NAMALWA (cell line): ENCODE data around the gene HLF.
A peak's percentile ranks its signal among the peaks of the same experiment; 100 is the strongest.

Source experiments
- DNase-seq: peaks from one replicate; pipeline ENCODE4 v3.0.0-alpha.2; 2015; ENCODE audit warnings: low spot score

HLF gene

DNA sequence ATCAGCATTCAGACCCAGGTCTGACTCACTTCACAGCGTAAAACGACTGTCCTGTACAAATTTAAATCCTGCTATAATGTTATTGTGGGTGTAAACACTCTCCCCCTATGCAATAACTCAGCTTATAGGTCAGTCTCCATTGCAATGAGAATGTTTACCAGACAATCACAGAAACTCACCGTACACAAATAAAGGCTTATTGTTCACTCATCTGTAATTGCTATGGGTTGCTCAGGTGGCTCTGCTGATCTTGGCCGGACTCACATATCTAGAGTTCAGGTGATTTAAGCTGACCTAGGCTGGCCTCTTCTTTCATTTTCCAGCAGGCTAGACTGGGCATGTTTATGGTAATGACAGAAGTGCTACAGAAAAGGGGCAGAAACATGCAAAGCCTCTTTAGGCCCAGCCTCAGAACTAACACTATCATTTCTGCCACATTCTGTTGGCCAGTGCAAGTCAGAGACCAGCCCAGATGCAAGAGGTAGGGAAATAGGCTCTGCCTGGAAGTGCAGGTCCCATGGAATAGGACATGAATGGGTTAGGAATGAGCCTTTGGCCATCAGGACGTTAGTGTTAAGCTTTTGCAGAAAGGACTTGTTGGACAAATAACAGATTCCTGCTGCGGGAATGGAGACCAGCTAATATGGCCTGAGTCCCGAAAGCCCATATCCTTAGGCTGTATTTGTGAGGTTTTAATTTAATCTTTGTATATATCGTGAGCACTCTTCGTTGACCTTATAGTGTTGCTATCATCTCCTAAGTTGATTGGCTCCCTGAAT, 44.0 kb downstream of the HLF start:
- DNase-seq, result no peak

DNA sequence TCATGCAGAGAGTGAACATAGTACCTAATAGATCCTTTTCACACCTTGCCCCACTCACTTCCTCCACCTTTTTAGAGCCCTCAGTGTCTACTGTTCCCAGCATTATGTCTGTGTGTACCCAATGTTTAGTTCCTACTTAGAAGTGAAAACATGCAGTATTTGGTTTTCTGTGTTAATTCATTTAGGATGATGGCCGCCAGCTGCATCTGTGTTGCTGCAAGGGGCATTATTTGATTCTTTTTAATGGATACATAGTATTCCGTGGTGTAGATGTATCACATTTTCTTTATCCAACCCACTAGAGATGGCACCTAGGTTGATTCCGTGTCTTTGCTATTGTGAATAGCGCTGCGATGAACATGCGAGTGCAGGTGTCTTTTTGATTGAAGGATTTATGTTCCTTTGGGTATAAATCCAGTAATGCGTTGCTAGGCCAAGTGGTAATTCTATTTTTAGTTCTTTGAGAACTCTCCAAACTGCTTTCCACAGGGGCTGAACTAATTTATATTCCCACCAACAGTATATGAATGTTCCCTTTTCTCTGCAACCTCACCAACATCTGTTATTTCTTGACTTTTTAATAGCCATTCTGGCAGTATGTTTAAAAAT, 47.1 kb downstream of the HLF start:
- no peak for DNase-seq

DNA sequence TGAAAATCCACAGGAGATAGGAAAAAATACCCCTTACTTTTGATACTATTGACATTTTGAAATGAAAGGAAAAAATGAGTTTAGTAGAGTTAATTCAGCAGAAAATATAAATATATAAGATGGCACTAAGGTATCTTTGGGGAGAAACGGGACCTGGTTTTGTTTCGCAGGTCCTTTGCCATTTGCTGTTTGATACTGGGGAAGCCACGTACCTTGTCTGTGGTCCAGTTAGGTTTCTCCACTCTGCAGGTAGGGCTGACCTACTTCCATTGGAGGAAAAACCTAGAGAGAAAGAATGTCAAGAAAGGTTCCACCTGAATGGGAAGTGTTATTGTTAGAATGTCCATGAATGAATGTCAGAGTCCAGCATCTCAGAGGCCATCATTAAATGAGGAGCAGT, 48.1 kb downstream of the HLF start:
- DNase-seq, result no peak

DNA sequence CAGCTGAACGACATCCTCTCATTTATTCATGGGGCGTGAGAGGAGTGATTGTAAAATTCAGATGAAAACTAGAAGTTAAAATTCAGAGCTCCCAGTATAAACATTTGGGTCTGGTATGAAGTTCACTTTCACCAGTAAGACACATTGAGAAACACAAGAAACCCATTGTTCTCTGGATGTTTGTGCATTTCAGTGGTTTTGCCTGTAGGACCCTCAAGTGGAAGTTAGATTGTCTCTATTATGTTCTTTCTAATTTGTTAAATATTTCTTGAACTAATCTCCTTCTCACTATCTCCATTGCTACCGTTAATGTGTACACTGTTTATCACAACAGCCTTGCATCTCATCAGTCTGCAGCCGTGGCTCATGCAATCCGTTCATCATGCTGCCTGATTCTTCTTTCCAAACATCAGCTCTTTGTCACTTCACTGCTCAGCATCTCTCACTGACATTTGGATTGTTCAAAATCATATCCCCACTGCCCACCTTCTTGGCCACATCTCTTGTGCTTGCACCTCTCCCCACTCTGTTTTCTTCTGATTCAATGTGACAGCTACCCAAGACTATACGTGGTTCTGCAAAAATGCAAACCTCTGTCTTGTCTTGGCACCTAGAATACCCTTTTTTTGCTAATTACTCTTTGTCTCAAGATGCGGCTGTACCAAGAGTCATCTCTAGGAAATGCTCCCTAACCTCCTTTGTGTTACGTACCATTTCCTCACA, 49.5 kb downstream of the HLF start:
- no peak for DNase-seq

DNA sequence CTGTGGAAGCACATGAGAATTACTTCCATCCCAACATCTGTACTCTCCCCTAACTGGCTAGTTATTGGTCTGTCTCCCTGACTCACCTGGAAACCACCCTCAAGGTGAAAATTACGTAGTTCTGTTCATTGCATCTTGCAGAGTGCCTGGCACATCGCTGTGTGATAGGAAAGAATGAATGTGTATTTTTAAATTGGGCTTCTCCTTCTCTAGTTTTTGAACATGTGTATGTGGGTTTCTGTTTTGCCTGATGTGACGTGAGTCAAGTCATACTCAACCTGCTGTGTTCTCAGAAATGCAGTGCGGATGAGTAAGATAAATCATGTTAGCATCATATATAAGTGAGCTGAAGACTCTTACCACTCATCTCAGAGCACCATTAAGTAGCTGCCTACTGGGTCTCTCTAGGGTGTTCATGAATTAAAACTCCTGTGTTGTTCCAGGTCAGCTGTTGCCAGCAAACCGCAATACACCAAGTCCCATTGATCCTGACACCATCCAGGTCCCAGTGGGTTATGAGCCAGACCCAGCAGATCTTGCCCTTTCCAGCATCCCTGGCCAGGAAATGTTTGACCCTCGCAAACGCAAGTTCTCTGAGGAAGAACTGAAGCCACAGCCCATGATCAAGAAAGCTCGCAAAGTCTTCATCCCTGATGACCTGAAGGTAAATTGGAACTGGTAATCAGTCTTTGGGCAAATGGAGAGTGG, 50.2 kb downstream of the HLF start:
- DNase-seq, result no peak

GRCh38 chr17:55316499-55316898, 51.7 kb downstream of the HLF start:
- no peak for DNase-seq

DNA sequence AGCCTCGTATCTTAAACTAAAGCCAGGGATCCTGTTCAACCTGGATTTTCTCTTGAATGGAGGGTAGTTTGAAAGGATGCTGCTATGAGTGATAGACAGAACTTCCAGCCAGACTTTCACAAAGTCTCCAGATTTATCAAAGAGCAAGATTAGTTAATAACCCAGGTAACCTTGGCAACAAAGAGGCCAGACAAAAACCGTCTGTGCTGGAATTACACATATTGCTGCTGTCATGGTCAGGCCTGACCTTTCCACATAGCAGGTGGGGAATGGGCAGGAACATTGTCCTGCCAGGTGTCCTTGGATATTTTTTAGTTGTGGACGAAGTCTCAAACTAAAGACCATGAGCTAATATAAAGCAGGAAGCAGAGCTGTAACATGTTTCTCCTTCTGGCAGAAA, 52.5 kb downstream of the HLF start:
- DNase-seq, result no peak

DNA sequence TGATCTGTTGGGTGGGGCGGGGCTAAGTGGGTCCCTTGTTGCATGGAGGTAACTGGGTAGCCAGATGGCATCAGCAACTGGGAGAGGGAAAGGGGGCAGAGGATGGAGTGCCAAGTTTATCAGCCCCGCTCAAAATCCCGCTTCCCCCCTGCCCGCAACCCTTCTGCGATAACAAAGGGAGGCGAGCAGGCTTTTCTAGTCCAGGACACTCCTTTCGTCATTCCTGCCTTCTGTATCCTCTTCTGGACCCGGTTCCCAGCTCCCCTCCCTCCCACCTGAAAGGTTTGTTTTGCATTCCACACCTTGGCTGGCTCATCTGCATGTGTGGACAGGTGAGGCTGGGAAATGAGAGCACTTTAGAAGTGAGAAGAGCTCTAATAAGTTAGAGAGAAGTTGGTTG, 53.3 kb downstream of the HLF start:
- no peak for DNase-seq

DNA sequence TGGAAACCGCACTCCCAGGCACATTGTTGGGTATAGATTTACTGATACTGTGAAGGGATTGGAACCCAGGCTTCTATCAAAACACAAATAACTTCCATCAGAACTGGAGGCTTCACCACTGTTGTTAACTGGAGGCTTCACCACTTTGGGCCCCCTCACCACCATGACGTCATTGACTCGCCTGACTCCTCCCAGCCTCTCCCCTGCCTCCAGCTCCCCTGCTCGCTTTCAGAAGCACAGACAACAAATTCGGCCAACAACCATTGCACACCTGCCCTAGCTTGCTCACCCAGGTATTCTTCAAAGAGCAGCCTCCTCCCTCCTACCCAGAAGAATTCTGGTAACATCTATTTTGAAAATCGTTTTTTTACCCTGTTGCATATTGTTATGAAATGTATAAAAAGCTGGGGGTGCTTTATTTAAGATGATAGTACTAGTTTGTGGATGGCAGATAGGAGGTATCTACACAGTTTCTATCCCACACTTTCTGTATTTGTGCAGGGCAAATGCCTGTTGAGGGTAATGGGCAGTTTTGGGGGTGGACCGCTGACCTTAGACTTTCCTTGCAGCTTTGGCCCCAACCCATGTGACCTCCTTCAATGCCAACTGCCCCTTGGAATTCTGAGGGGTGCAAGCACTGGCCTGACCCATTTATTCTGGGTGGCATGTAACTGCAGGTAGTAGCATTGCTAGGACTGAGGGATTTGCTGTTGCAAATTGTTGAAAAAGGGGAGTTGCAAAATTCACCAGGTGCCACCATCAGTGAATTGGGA, 54.1 kb downstream of the HLF start:
- no peak for DNase-seq

DNA sequence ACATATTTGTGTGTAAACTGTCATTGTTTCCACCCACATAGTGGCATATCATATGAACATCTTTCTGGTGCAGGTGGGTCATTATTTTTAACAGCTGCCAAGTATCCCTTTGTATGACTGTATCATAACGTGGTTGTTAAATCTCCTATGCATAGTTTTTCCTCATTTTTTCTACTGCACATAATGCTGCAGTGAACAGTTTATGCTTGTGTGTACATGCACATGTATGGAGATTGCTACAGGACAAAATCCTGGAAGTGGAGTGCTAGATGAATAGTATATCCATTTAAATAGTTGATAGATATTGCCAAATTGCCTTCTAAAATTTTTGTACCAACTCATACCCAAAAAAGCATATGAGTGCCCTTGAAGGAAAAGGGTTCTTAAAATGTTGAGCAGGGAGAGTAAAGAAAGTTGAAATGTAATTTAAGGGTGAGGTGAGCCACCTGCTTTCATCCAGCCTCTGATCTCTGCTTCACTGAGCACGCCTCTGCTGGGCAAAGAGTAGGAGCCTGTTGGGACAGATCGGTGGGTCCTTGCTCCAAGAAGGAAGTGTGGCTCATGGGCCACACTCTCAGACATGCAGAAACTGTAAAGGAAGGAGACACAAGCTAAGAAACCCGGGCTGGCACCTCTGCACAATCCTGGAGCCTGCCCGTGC, 55.3 kb downstream of the HLF start:
- no peak for DNase-seq

DNA sequence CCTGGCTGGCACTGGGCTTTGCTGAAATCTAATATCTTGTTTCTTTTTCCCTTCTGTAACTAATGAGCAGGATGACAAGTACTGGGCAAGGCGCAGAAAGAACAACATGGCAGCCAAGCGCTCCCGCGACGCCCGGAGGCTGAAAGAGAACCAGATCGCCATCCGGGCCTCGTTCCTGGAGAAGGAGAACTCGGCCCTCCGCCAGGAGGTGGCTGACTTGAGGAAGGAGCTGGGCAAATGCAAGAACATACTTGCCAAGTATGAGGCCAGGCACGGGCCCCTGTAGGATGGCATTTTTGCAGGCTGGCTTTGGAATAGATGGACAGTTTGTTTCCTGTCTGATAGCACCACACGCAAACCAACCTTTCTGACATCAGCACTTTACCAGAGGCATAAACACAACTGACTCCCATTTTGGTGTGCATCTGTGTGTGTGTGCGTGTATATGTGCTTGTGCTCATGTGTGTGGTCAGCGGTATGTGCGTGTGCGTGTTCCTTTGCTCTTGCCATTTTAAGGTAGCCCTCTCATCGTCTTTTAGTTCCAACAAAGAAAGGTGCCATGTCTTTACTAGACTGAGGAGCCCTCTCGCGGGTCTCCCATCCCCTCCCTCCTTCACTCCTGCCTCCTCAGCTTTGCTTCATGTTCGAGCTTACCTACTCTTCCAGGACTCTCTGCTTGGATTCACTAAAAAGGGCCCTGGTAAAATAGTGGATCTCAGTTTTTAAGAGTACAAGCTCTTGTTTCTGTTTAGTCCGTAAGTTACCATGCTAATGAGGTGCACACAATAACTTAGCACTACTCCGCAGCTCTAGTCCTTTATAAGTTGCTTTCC, 56.0 kb downstream of the HLF start:
- no peak for DNase-seq

DNA sequence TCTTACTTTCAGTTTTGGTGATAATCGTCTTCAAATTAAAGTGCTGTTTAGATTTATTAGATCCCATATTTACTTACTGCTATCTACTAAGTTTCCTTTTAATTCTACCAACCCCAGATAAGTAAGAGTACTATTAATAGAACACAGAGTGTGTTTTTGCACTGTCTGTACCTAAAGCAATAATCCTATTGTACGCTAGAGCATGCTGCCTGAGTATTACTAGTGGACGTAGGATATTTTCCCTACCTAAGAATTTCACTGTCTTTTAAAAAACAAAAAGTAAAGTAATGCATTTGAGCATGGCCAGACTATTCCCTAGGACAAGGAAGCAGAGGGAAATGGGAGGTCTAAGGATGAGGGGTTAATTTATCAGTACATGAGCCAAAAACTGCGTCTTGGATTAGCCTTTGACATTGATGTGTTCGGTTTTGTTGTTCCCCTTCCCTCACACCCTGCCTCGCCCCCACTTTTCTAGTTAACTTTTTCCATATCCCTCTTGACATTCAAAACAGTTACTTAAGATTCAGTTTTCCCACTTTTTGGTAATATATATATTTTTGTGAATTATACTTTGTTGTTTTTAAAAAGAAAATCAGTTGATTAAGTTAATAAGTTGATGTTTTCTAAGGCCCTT, 56.8 kb downstream of the HLF start:
- DNase-seq, result no peak

DNA sequence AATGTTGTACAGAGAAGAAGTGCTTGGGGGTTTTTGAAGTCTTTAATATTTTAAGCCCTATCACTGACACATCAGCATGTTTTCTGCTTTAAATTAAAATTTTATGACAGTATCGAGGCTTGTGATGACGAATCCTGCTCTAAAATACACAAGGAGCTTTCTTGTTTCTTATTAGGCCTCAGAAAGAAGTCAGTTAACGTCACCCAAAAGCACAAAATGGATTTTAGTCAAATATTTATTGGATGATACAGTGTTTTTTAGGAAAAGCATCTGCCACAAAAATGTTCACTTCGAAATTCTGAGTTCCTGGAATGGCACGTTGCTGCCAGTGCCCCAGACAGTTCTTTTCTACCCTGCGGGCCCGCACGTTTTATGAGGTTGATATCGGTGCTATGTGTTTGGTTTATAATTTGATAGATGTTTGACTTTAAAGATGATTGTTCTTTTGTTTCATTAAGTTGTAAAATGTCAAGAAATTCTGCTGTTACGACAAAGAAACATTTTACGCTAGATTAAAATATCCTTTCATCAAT, 57.8 kb downstream of the HLF start:
- no peak for DNase-seq

- no peak for DNase-seq
These were observed 58.9 kb downstream of the HLF start for GRCh38 chr17:55323518-55324295.

DNA sequence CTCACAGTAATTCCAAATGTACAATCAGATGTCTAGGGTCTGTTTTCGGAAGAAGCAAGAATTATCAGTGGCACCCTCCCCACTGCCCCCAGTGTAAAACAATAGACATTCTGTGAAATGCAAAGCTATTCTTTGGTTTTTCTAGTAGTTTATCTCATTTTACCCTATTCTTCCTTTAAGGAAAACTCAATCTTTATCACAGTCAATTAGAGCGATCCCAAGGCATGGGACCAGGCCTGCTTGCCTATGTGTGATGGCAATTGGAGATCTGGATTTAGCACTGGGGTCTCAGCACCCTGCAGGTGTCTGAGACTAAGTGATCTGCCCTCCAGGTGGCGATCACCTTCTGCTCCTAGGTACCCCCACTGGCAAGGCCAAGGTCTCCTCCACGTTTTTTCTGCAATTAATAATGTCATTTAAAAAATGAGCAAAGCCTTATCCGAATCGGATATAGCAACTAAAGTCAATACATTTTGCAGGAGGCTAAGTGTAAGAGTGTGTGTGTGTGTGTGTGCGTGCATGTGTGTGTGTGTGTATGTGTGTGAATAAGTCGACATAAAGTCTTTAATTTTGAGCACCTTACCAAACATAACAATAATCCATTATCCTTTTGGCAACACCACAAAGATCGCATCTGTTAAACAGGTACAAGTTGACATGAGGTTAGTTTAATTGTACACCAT, 59.7 kb downstream of the HLF start:
- DNase-seq, result peak; percentile 3

GRCh38 chr17:55325406-55325805, 60.6 kb downstream of the HLF start:
- no peak for DNase-seq

DNA sequence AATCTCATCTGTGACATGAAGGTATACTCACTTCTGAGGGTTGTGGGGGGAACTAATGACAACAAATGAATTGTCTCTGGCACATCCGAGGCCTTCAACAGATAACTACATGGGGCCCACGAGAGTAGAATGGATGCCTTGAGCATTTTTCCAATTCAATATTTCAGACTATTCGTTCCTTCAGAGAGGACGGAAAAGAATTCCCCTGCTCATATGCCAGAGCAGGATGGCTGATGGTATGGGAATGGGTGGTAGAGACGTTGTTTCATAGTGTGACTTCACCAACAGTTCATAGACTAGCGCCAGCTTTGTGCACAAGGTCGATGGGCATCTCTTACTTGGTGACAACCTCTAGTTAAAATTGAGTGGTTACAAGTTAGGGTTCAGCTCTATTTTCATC, 61.3 kb downstream of the HLF start:
- DNase-seq, result no peak
